ENCODE results near the gene SLC35F3. TPM values are rescaled to one million over a fixed set of nuclear protein-coding genes. Genes with fewer than 3 reads are reported as not detected.
"Not testable (repeated sequence)": the region's sequence is repeated elsewhere in the genome, so short reads cannot be mapped to it uniquely, and the experiment has no call there.

SLC35F3 gene
- polyA plus RNA-seq, 3 donors: 0.42 to 0.80 (median 0.61) TPM

- DNase-seq (ENCODE audit: extremely low read depth in 1 of 11, low read depth in 9 of 11, low spot score in 4 of 11): no peak
These were observed 374.5 kb downstream of the SLC35F3 start for GRCh38 chr1:234279021-234279420.

DNA sequence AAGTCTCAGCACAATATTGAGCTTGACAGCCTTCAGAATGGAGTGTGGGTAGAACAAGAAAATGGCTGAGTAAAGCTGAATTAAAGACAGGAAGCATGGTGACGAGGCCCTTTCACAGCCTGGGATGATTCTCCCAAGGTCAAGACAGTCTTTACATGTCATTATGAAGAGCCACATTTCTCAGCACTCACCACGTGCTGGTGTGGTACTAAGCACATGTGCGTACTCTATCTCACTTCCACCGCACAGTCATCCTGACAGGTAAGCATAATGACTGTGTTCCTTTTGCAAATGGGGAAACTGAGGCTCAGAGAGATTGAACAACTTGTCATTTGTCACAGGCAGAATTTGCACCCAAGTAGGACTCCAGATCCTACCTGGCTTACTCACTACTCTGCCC is 376.0 kb downstream of the SLC35F3 start:
- DNase-seq (ENCODE audit: extremely low read depth in 1 of 11, low read depth in 9 of 11, low spot score in 4 of 11): no peak

DNA sequence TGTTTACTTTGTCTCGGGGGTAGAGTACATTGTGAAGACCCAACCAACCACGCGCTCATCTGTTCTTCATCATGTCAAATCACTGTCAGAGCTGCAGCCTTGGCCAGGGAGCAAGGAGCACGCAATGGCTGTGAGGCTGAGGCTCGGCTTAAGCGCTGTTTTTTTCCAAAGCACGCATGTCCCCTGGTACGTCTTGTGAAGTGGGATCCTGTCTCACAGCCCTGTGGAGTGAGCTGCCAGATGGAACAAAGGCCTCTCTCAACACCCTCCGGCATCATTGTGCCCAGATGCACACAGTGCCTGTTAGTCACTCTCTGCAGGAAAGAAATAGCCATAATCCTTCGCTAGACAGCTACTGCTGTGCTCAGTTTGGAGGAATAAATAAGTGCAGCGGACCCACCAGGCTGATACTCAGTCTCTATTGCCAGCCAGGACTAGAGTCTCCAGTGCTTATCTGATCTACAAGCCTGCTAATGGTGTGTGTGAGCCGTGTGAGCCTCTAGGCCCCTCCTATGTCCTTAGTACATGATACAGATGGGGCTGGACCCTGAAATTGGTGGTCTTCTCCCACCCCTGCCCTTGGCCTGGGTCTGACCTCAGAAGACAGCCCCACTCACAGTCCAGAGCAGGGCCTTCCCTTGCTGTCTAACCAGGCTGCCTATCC is 377.5 kb downstream of the SLC35F3 start:
- no peak for DNase-seq (ENCODE audit: extremely low read depth in 1 of 11, low read depth in 9 of 11, low spot score in 4 of 11)

DNA sequence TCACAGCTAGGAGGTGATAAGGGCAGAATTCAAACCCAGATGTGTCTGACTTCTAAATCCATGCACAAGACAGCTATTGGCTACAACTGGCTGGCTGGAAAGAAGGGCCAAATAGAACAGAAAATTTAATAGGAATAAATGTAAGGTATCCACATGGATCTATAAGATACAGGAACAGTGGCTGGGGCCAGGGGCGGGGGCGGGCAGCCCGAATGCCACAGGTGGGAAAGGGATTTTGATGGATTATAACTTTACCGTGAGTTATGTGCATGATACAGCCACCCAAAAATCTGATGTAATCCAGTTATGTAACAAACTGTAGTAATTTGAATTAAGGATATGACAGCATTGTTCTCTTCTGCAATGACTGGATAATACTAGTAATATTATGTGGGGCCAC is 381.7 kb downstream of the SLC35F3 start:
- no peak for DNase-seq (ENCODE audit: extremely low read depth in 1 of 11, low read depth in 9 of 11, low spot score in 4 of 11)

GRCh38 chr1:234288946-234289345 is 384.5 kb downstream of the SLC35F3 start:
- DNase-seq (ENCODE audit: extremely low read depth in 1 of 11, low read depth in 9 of 11, low spot score in 4 of 11): no peak

DNA sequence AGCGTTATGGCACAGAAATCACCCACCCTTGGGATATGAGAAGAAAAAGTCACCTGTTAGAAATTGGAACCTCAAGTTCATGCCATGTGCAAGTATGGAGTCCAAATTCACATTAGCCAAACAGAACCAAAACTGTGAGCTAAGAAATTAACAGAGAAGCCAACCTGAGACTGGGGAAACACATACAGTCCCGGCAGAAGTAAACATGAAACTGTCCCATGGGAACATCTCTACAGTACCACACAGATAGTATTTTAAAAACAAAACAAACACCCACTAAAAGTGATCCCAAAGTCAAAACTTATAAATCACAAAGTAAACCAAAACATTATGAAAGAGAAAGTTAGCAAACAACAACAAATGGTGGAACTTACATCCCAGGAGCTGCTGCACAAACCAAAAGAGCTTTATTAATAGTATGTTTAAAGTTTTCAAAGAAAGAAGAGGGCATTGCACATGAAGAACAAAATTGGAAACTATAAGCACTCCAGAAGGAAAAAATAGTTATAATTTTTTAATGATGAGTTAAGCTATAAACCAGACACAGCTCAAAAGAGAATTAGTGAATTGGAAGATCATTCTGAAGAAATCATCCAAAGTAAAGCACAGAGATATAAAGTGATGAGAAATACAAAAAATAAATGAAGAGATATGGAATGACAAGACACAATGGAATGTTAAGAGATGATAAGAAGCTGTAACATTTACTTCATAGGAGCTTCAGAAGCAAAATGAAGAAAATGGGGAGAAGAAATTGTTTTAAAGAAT is 385.2 kb downstream of the SLC35F3 start:
- DNase-seq (ENCODE audit: extremely low read depth in 1 of 11, low read depth in 9 of 11, low spot score in 4 of 11): no peak

DNA sequence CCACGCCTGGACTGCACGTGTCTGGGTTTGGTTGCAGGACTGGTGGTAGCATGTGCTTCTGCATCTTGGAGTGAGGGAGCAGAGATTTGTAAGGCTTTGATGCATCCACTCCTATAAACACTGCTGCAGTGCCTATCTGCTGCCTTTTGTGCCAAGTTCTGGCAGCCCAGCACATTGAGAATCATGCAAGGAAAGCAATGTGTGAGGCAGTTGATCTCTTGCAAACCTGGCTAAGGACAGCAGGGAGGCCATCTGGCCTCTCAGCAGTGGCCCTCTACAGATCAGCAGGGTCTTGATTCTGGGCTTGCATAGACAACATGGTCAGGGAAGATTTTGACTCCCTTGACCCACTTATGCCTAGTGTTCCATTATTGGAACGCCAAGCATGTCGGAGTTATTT is 387.5 kb downstream of the SLC35F3 start:
- DNase-seq (ENCODE audit: extremely low read depth in 1 of 11, low read depth in 9 of 11, low spot score in 4 of 11): no peak

DNA sequence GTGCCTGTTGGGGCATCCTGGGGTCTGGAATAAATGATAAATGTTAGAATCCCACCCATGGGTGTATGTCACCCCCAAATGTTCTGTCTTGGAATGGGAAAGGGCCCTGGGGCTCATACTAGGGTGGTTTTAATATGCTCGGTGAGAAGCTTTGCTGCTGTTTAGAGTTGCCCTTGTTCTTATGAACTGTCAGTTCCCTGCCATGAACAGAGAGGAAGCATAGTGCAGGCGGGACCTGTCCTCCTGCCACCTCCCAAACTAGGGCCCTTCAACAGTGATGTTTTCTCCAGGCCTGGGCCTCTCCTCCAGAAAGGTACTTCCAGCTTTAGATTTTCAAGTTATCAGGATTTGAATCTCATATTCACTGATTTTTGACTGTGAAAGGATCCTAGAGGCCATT is 388.1 kb downstream of the SLC35F3 start:
- no peak for DNase-seq (ENCODE audit: extremely low read depth in 1 of 11, low read depth in 9 of 11, low spot score in 4 of 11)

DNA sequence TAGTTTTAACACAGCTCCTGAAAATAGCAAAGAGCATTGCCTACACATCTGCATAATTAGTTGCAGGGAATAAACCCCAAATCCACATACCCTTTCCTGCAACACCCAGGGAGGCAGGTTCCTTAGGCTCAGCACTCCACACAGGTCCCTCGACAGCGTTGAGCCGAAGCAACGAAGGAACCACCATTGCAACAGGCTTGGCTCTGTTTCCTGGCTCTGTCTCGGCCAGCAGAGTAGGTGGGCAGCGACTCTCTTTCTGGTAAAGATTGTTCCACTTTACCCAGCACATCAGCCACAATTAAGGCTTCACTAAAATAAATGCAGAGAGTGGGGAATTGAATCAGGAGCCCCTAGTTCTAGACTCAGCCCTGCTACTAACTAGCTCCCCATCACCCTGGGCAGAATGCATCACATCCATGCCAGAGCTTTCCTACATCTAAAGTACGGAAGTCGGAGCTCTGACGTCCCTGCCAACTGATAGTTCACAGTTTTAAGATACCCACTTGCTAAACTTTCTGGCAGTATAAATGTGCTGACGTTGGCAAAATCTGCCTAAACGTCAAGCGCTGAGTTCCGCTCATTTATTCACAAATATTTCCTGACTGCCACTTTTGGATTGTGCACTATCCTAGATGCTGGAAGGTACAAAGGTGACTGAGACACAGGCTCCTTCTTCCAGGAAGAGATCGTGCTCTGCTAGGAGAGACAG is 389.8 kb downstream of the SLC35F3 start:
- no peak for DNase-seq (ENCODE audit: extremely low read depth in 1 of 11, low read depth in 9 of 11, low spot score in 4 of 11)

- no peak for DNase-seq (ENCODE audit: extremely low read depth in 1 of 11, low read depth in 9 of 11, low spot score in 4 of 11)
These were observed 390.6 kb downstream of the SLC35F3 start for GRCh38 chr1:234295068-234295467.

DNA sequence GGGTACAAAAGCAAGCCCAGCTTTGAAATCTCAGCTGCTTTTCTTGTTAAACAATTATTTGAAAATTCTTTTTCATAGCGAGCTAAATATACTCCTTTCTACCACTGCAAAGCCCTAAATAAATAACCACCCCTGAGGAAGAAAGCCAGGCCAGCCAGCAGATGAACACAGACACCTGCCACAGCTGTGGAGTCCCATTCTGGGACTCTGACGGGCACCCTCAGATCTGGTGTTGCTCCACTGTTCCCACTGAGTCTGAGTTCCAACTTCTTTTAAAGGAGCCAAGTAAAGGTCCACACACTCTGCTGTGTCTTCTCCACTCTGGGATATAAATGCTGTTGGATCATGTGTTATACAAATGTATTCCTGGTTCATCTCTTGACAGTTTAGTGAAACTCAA is 391.1 kb downstream of the SLC35F3 start:
- DNase-seq (ENCODE audit: extremely low read depth in 1 of 11, low read depth in 9 of 11, low spot score in 4 of 11): no peak

GRCh38 chr1:234296496-234296895 is 392.0 kb downstream of the SLC35F3 start:
- DNase-seq (ENCODE audit: extremely low read depth in 1 of 11, low read depth in 9 of 11, low spot score in 4 of 11): no peak

GRCh38 chr1:234297668-234298067 is 393.2 kb downstream of the SLC35F3 start:
- no peak for DNase-seq (ENCODE audit: extremely low read depth in 1 of 11, low read depth in 9 of 11, low spot score in 4 of 11)

DNA sequence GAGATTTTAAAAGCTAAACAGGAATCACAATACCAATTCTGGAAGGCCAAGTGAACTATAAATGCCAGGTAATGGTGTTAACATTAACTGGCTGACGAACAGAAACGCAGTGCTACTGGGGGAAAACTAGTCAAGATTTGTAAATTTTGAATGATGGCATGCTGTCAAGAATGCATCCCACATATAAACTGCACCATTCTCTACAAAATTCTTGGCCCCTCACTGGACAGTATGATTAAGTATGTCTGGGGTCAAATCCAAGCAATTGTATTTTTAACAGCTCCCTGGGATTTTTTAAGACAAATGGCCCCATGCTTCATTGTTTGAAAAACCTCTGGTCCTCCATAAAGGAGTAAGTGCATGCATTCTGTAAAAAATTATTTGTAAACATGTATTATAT is 395.6 kb downstream of the SLC35F3 start:
- DNase-seq (ENCODE audit: extremely low read depth in 1 of 11, low read depth in 9 of 11, low spot score in 4 of 11): no peak

DNA sequence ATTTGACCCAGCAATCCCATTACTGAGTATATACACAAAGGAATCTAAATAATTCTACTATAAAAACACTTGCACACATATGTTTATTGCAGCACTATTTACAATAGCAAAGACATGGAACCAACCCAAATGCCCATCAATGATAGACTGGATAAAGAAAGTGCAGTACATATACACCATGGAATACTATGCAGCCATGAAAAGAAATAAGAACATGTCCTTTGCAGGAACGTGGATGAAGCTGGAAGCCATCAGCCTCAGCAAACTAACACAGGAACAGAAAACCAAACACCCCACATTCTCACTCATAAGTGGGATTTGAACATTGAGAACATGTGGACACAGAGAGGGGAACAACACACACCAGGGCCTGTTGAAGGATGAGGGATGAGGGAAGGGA is 397.2 kb downstream of the SLC35F3 start:
- DNase-seq (ENCODE audit: extremely low read depth in 1 of 11, low read depth in 9 of 11, low spot score in 4 of 11): not testable (repeated sequence)

GRCh38 chr1:234302354-234302962 is 398.0 kb downstream of the SLC35F3 start:
- no peak for DNase-seq (ENCODE audit: extremely low read depth in 1 of 11, low read depth in 9 of 11, low spot score in 4 of 11)

DNA sequence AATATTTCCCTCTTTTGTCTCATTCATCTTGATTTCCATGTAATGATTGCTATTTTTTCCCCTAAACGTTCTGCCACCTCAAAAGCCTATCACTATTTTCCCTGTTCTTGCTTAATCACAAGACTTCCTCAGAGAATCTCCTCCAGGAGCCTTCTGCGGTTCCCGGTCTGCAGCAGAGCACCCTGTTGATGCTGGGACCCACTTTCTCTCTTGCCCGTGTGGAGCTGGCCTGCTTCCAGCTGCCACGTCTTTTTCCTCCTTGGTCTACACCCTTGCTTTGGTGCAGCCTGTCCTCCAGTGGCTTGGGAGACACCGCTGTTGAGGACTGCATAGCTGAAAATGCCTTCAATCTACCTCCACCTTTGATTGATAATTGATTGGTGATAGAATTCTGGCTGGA is 398.8 kb downstream of the SLC35F3 start:
- DNase-seq (ENCODE audit: extremely low read depth in 1 of 11, low read depth in 9 of 11, low spot score in 4 of 11): no peak

- DNase-seq (ENCODE audit: extremely low read depth in 1 of 11, low read depth in 9 of 11, low spot score in 4 of 11): no peak
These were observed 403.2 kb downstream of the SLC35F3 start for GRCh38 chr1:234307726-234308125.

GRCh38 chr1:234309243-234309597 is 404.7 kb downstream of the SLC35F3 start:
- no peak for DNase-seq (ENCODE audit: extremely low read depth in 1 of 11, low read depth in 9 of 11, low spot score in 4 of 11)
